NAMALWA (cell line): ENCODE data around the gene PRKCH.

ENCODE experiments used
- DNase-seq: peaks from one replicate; pipeline ENCODE4 v3.0.0-alpha.2; 2015; ENCODE audit warnings: low spot score

PRKCH gene

GRCh38 chr14:61475316-61475715, 153.9 kb downstream of the PRKCH start:
- DNase-seq = peak; percentile 71

GRCh38 chr14:61476105-61476753, 154.8 kb downstream of the PRKCH start:
- DNase-seq = no peak

- DNase-seq = peak; percentile 88
Measured at GRCh38 chr14:61476754-61477410, 155.5 kb downstream of the PRKCH start.

DNA sequence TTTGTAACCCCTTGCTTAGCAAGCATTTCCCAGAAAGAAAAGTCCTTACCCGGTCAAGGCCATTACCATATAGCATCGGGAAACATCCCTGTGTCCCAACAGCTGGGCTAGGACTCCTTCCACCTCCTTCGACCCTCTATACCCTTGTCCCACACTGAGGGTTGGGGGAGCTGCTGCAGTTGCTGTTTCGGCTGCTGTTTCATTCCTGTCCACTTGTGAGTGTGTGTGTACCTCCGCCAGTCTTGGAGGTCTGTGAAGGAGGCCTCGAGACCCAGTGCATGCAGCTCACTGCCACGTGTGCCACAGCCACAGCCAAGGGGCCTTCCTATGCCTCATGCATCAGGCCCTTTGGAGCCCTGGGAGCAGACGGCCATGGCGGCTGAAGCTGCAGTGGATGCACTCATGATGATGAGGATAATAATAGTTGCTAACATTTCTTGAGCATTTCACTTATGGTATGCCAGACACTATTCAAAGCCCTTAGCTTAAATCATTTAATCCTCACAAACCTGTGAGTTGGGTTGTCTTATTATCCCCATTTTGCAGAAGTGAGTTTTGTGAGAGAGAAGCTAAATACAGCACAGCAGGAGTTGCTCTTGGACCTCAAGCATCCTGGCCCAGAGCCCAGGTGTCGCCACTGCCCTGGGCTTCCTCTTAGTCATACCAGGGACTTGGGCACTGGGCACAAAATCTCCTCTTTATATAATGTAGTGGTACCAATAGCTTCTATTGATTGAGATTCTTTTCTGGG, 156.5 kb downstream of the PRKCH start:
- DNase-seq = peak; percentile 58

GRCh38 chr14:61478971-61479473, 157.6 kb downstream of the PRKCH start:
- DNase-seq = peak; percentile 49

GRCh38 chr14:61479746-61480502, 158.5 kb downstream of the PRKCH start:
- DNase-seq = no peak

DNA sequence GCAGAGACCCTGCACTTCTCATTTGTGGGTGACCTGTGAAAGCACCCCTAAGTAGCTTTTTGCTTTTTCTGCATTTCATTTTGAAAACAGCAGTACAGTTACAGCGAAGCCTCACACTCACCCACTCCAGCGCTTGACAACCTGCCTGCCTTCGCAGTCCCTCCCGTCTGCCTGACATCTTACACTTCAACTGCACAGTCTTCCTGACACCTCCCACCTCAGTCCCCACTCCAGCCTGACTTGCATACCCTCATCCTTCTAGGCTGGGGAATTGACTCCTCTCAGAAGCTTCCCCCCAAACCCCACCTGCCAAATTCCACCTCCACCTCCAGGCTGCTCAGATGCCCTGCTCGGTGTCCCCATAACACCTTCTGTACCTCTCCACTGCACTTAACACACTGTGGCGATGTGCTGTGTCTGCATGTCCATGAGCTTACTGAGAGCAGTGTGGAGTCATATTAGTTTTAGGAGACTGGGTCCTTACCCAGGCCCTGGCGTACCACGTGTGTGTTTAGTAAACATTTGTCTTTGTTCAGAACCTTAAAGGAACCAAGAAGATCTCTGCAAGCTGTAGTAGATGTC, 159.4 kb downstream of the PRKCH start:
- DNase-seq = no peak

DNA sequence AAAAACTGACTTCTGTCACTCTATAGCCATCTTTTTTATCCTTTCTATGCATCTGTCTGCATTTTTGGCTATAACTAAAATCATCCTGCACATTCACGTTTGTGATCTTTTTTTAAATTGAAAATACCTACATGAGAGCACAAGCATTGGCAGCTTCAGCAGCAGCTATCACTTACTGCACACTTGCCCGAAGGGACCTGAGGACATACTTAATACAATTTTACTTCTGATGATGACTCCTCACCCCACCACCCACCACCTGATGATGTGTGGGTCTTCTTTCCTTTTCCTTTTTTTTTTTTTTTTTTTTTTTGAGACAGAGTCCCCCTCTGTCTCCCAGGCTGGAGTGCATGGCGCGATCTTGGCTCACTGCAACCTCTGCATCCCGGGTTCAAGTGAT, 160.3 kb downstream of the PRKCH start:
- no peak for DNase-seq

GRCh38 chr14:61482348-61483206, 161.2 kb downstream of the PRKCH start:
- DNase-seq = no peak

DNA sequence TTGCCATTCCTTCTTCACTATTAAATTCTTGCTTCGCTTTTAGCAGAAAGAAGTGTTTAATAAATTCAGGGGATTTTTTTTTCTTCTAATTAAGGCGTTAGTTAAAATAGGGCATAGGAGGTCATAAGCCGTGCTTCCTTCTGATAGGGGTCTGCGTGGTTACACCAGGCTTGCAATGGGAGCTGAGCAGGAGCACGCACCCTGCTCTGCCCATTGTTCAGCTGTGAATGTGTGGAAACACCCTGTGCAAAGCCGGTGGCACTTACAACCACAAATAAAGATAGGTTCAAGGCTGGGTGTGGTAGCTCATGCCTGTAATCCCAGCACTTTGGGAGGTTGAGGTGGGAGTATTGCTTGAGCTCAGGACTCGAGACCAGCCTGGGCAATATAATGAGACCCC, 162.1 kb downstream of the PRKCH start:
- DNase-seq = no peak

- DNase-seq = no peak
Measured at GRCh38 chr14:61484031-61484430, 162.7 kb downstream of the PRKCH start.

- DNase-seq = no peak
Measured at GRCh38 chr14:61484826-61485584, 163.6 kb downstream of the PRKCH start.

DNA sequence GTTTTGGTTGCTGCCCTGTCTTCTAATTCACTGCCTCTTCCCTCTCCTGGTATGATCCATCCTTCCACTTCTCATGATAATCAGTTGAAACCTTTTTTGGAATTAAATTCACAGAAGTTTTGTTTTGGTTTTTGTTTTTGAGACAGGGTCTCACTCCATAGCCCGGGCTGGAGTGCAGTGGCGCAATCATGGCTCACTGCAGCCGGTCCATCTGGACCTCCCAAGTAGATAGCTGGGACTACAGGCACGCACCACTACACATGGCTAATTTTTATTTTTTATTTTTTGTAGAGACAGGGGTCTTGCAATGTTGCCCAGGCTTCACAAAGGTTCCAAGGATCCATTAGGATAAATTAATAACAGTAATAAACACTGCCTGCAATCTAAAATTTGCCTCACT, 164.3 kb downstream of the PRKCH start:
- no peak for DNase-seq

- DNase-seq = no peak
Measured at GRCh38 chr14:61486930-61487495, 165.6 kb downstream of the PRKCH start.

DNA sequence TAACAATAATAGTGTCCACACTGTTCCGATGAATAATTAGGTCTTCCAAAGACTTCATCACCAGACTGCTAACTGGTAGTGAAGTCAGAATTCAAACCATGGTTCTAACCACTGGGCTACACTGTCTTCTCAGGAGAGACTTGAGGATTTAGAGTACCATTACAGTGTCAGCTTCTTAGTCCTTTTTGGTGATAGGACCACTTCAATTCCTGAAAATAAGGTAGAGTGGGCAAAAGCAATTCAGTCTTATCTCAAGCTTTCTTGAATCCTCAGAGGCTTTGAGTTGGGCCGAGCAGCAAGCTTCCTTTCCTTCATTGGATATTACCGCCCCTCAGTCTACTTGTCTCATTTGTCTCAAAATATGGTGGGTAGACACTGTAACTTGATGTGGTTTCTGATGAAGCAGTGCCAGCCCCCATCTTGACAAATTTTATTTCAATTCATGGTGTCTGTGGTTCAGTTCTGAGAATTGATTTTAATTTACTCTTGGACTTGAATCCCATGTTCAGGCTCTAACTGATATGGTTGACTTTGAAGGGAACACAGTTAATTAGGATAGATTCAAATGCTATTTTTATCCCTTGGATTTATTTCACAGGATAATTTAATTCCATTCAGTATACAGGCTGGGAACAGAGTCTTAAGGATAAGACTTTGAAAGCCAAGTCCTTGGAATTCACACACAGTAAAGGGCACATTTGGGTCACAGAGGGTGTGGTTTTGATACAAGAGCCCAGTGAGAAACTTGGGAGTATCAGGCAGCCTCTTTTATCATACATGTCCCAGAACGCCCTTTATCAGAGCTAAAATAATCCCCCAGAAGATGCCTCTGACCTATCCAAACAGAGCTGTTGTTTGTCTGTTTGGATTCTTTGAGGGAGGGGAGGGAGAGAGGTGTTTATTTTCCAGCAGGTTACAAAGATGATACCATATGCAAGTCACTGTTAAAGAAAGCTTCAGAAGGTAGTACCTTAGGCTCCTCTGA, 167.3 kb downstream of the PRKCH start:
- no peak for DNase-seq

DNA sequence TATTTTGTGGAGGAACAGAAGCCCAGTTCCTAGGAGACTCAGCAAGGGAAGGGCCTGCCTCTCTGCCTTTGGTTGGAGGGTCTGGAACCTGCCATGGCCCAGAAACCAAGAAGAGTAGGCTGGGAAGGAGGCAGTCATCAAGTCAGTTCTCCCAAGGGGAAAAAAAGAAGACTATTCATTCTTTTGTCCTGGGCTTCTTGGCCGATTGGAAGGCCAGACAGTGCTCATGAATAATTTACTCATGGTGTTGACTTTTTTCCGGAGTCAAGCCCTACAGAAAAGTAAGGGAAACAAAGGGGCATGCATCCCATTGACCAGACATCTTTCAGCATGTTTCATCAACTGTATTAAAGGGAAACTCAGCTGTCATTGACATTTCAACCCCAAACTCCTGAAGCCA, 168.1 kb downstream of the PRKCH start:
- no peak for DNase-seq

- DNase-seq = no peak
Measured at GRCh38 chr14:61489932-61490331, 168.6 kb downstream of the PRKCH start.

- no peak for DNase-seq
Measured at GRCh38 chr14:61491224-61491623, 169.8 kb downstream of the PRKCH start.
